ENCODE results near the gene TCAP.

- no peak for TF ChIP-seq CTCF (IDR thresholded peaks at IDR 0.05)
- no peak for TF ChIP-seq EP300 (IDR thresholded peaks at IDR 0.05)
Measured at GRCh38 chr17:39709319-39709997, 44.3 kb downstream of the TCAP start.
